Uterus (tissue), 2 donors: Measurements from ENCODE around the gene CFAP251.

ENCODE experiments used
- POLR2A ChIP-seq, 2 donors: fragments of 450-650 bp; IDR thresholded peaks; one replicate each; pipeline ENCODE4 v1.6.1; 2016; ENCODE audit warnings: antibody characterized with exemption in 2 of 2, mild to moderate bottlenecking in 1 of 2, moderate library complexity in 1 of 2
- TF ChIP-seq, protein P1 (sequence below), 4 experiments: fragments of 200-600 bp in 2 of 4; fragments of 450-650 bp in 2 of 4; sonication (generic) in 2 of 4; IDR thresholded peaks; one replicate each; pipeline ENCODE4 v1.5.1; 2016 to 2019; ENCODE audit warnings: antibody characterized with exemption in 4 of 4, mild to moderate bottlenecking in 2 of 4, moderate library complexity in 1 of 4

DNA sequence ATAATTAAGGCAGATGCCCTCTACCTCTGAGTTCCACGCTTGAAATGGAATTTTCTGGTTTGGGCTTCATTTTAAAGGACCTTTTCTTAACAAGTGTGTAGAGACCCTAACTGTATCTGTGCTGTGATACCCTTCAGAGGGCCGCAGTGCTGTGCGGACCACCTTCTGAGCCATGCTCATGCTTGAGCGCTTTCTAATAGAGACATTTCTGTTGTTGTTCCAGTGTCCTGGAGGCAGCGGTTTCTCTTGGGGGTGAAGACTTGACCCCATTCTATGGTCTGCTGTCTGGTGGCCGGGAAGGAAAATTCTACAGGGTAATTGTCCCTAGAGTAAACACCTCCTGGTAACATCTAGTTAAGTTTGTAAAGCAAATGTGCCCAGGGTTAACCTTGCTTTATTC, 56.6 kb downstream of the CFAP251 start:
- TF ChIP-seq POLR2A (IDR thresholded peaks at IDR 0.05): no peak
- TF ChIP-seq, protein P1, sequence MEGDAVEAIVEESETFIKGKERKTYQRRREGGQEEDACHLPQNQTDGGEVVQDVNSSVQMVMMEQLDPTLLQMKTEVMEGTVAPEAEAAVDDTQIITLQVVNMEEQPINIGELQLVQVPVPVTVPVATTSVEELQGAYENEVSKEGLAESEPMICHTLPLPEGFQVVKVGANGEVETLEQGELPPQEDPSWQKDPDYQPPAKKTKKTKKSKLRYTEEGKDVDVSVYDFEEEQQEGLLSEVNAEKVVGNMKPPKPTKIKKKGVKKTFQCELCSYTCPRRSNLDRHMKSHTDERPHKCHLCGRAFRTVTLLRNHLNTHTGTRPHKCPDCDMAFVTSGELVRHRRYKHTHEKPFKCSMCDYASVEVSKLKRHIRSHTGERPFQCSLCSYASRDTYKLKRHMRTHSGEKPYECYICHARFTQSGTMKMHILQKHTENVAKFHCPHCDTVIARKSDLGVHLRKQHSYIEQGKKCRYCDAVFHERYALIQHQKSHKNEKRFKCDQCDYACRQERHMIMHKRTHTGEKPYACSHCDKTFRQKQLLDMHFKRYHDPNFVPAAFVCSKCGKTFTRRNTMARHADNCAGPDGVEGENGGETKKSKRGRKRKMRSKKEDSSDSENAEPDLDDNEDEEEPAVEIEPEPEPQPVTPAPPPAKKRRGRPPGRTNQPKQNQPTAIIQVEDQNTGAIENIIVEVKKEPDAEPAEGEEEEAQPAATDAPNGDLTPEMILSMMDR (IDR thresholded peaks at IDR 0.05): no peak
